Umbilical cord (tissue), 2 donors: ENCODE data around the gene MT1H. TPM values are rescaled to one million over a fixed set of nuclear protein-coding genes. Genes with fewer than 3 reads are reported as not detected.
"Not testable (repeated sequence)": the region's sequence is repeated elsewhere in the genome, so short reads cannot be mapped to it uniquely, and the experiment has no call there.

Experiments used
- DNase-seq: peaks from one replicate; pipeline ENCODE4 v3.0.0-alpha.2; 2015; ENCODE audit warnings: low spot score
- total RNA-seq: library from RNA; depleted of rRNA; stranded (reverse); fragments of >200 nt; gene quantifications from one replicate; pipeline ENCODE4 v1.2.3, GENCODE V29; 2014; ENCODE audit warnings: low replicate concordance; ENCODE audit not compliant: insufficient read depth

Gene MT1H
- total RNA-seq = 13.0 TPM

DNA sequence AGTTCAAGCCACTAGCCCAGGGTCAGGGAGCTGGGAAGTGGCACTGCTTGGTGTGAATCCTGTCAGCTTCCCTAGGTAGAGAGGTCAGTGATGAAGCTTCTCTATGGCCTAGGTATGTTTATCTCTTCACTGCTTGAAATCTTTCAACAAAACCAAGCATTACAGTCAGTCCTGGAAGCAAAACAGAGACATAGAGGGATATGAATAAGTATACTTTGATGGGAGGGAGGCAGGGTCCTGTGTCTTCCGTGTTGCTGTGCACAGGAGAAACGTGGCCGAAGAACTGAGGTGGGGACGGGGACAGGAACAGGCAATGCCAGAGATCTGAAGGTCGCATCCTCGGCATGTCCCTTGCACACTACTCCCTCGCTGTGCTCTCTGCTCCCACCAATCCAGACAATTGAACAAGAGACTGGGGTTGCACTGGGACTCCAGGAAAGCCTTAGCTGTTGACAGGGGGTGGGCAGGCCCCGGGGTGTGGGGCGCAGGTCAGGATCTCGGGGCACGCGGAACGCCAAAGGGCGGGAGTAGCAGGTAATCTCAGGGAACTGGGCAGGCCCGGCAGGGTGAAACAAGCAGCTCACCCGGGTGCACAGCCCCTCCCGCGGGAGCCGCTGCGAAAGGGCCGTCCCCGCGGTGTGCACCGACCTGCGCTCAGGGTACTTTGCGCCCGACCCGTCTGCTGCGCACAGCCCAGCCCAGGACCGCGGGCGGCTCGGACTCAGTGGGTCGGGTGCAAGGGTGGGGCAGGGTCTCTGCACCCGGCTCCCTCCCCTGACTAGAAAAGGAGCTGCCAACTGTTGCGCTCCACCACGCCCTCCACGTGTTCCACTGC lies at the start of gene MT1H:
TSS of gene MT1H (plus strand) at position 810 of the 835 bp plus-strand sequence. CDS start 71 bp downstream, outside the sequence.
- DNase-seq = no peak

DNA sequence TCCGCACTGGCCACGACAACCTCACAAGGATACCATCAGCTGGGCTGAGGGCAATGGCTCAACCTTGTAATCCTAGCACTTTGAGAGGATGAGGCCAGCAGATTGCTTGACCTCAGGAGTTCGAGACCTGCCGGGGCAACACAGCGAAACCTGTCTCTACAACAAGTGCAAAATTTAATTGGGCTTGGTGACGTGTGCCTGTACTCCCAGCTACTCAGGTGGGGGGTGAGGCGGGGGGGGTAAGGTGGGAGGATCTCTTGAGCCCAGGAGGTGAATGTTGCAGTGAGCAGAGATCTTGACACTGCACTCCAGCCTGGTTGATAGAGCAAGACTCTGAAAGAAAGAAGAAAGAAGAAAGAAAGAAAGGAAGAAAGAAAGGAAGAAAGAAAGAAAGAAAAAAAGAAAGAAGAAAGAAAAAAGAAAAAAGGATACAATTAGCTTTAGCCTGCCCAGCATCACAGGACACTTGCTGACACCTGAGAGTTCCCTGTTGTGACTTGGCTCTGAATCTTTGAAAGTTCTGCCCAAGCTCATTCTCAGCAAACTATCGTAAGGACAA lies 49.2 kb upstream of the MT1H start:
- no peak for DNase-seq

DNA sequence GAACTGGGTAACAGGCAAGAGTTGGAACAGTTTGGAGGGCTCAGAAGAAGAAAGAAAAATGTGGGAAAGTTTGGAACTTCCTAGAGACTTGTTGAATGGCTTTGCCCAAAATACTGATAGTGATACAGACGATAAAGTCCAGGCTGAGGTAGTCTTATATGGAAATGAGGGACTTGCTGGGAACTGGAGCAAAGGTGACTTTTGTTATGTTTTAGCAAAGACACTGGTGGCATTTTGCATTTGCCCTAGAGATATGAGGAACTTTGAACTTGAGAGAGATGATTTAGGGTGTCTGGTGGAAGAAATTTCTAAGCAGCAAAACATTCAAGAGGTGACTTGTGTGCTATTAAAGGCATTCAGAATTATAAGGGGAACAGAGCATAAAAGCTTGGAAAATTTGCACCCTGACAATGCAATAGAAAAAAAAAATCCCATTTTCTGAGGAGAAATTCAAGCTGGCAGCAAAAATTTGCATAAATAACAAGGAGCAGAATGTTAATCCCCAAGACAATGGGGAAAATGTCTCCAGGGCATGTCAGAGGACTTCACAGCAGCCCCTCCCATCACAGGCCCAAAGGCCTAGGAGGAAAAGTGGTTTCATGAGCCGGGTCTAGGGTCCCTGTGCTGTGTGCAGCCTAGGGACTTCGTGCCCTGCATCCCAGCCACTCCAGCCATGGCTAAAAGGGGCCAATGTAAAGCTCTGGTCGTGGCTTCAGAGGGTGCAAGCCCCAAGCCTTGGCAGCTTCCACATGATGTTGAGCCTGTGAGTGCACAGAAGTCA lies 47.8 kb upstream of the MT1H start:
- not testable (repeated sequence) for DNase-seq

DNA sequence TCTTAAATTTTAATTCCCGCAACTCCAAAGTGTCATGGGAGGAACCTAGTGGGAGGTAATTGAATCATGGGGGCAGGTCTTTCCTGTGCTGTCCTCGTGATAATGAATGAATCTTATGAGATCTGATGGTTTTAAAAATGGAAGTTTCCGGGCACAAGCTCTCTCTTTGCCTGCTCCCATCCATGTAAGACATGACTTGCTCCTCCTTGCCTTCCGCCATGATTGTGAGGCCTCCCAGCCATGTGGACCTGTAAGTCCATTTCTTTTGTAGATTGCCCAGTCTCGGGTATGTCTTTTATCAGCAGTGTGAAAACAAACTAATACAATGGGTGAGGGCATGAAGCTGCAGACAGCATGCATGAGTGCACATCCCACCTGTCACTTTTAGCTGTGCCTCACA lies 46.4 kb upstream of the MT1H start:
- not testable (repeated sequence) for DNase-seq

DNA sequence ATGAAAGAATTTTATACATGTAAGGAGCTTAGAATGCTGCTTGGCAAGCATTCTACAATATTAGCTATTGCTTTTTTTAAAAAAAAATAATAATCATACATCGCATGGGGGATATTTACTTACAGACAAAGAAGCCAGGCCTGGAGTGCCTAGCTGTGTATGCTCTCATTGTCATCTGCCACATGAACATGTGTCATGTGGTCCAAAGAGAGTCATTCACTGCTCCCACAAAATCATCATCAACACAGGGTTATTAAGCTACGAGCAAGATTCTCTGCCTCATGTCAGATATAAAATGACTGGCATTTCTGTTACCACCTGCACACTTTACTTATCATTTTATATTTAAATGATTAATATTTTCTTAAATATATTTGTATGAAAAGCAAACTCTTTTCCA lies 46.0 kb upstream of the MT1H start:
- DNase-seq = no peak

DNA sequence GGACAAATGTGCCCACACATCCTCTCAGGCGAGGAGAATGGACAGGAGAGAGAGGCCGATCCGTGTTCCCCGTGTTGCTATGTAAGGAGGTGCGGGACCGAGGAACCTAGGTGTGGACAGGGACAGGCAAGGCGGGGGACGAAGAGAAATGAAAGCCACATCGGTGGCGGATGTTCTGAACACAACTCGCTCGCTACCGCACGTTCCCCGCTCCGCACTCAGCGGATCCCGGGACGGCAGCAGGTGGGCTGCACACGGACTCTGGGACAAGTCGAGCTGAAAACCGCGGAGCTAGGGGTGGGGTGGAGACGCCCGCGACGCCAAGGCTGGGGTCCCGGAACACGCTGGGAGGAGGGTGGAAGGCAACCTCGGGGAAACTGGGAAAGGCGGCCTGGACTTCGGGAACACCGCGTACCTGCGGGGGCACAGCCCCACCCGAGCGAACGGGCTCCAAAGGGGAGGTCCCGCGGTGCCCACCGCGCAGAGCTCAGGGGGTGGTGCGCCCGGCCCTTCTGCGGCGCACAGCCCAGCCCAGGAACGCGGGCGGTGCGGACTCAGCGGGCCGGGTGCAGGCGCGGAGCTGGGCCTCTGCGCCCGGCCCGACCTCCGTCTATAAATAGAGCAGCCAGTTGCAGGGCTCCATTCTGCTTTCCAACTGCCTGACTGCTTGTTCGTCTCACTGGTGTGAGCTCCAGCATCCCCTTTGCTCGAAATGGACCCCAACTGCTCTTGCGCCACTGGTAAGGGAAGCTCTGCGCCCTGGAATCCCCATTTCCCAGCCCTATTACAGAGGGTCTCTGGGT lies 44.3 kb upstream of the MT1H start, which contains the start of gene MT1E:
TSS of gene MT1E (plus strand) at position 642 of the 803 bp plus-strand sequence. CDS start at position 713, 71 bp downstream.
- peak; percentile 81 for DNase-seq

DNA sequence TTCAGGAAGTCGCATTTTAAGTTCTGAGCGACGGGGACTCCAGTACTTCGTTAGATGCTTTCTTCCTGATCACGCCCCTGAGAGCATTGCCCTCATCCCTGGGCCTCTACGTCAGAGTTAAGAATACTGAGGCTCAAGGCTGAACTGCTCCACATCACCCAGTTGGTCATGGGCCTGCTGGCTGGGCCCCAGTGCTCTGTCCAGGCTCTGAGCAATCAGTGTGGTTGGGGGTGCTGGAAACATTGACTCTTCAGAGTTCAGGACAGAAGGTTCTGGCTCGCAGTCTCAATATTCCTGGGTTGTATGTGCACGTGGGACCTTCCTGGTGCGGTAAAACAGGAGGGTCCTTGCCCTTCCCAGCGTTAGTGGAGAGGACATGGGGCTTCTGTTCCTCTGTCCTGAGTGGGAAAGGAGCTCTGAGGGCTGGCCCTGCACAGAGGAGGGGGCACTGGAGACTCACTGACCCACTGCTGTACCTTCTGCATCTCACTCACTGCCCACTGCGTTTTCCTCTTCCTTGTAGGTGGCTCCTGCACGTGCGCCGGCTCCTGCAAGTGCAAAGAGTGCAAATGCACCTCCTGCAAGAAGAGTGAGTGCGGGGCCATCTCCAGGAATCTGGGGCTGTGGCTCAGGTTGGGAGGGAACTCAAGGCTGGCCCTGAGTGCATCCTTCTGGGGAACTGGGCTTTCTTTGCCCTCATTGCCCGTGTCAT lies 43.5 kb upstream of the MT1H start:
- DNase-seq = peak; percentile 82

DNA sequence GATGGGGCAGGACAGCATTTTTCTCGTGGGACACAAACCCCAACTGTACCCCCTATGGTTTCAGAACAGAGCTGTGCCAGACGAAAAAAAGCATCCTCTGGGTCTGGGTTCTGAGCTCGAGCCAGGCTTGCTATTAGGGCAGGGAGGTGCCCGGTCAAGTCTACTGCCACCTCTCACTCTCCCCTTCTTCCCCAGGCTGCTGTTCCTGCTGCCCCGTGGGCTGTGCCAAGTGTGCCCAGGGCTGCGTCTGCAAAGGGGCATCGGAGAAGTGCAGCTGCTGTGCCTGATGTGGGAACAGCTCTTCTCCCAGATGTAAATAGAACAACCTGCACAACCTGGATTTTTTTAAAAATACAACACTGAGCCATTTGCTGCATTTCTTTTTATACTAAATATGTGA lies 42.9 kb upstream of the MT1H start:
- DNase-seq = no peak

DNA sequence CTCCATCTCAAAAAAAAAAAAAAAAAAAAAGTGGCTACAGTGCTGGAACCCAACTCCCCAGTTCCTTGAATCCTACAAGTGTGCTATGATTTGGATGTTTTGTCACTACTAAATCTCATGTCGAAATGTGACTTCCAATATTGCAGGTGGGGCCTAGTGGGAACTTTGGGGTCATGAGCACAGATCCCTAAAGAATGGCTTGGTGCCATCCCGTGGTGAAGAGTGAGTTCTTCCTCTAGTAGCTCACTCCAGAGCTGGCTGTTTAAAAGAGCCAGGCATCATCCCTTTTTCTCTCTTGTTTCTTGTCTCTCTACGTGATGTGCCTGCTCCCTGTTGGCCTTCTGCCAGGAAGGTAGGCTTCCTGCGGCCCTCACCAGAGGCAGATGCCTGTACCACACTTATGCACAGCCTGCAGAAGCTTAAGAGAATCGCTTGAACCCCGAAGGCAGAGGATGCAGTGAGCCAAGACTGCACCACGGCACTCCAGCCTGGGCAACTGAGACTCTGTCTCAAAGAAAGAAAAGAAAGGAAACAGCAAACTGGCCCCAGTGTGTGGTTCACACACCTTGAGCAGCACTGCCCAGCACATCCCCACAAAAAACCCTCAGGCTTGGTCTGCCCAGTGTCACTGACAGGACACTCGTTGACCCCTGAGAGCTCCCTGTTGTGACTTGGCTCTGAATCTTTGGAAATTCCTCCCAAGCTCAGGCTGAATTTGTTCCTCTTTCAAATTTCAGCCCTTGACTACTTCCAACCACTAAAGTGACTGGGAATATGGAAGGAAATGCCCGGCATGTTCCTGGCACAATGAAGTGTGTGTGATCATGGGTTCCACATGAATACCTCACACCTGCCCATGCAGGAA lies 40.9 kb upstream of the MT1H start:
- DNase-seq = no peak

DNA sequence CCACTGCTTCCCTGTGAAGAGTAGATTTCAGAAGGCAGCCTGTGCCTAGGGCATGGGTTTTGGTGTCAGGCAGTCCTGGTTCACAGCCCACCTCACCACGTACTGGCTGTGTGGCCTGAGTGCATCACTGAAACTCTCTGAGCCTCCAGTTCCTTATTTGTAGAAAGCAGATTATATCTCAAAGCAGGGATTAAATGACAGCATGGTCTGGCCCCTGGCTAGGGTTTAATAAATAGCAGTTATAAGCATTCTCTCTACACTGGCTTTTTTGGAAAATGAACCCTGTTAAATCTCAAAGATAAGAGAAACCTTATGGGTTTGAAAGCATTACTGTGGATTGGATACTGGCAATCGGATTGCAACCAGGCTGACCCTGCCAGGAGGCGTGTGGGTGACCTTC lies 40.1 kb upstream of the MT1H start:
- DNase-seq = peak; percentile 85

DNA sequence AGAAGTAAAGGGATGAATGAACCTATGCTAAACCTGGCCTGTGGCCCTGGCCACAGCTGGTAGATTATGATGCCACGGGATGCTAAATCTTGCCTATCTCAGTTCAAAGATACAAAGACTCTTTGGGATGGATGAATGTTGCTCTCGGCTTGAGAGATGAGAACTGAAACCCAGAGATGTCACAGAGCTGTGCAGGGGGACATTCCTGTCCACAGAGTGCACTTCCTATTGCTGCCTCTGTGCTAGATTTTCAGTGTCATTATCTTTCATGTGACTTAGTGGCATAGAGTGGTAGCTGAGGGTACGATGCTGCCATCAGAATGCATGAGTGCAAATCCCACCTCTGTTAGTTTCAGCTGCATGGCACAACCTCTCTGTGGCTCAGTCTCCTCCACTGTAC lies 39.5 kb upstream of the MT1H start:
- no peak for DNase-seq

DNA sequence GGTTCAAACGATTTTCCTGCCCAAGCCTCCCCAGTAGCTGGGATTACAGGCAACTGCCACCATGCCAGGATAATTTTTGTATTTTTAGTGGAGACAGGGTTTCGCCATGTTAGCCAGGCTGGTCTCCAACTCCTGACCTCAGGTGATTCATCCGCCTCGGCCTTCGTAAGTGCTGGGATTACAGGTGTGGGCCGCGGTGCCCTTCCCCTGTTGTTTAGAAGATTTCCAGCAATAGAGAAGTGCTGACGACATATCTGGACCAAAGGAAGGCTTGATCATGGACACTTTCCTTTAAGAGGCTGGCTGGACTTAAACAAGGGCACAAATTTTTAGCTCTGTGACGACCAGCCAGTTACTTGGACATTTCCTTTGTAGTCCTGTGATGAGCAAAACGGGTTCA lies 38.4 kb upstream of the MT1H start:
- DNase-seq = no peak

DNA sequence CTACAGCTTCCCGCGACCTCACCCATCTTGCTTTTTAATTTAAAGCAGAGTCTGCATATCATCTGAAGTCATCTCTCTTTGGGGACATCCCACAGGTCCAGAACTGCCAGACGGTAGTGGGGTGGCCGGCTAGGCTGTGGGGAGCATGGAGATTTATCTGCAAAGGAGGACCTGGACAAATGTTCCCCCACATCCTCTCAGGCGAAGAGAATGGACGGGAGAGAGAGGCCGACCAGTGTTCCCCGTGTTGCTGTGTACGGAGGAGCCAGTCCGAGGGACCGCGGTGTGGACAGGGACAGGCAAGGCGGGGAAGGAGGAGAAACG lies 37.8 kb upstream of the MT1H start:
- DNase-seq = no peak

DNA sequence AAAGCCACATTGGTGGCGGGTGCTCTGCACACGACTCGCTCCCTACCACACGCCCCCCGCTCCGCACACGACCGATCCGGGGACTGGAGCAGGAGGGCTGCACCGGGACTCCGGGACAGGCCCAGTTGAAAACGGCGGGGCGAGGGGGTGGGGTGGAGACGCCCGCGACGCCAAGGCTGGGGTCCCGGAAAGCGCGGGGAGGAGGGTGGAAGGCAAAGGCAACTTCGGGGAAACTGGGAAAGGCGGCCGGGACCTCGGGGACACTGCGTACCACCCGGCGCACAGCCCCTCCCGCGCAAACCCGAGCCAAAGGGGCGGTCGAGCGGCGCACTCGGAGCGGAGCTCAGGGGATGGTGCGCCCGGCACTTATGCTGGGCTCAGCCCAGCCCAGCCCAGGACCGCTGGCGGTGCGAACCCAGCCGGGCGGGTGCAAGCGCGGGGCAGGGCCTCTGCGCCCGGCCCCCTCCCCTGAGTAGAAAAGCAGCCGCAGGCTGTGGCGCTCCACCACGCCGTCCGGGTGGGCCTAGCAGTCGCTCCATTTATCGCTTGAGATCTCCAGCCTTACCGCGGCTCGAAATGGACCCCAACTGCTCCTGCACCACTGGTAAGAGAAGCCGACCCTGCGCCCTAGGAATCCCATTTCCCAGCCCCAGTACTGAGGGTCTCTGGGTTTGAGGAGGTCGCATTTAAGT lies 37.3 kb upstream of the MT1H start, which contains the start of gene MT1M:
TSS of gene MT1M (plus strand) at position 504 of the 692 bp plus-strand sequence. CDS start at position 577, 73 bp downstream.
- DNase-seq = no peak

DNA sequence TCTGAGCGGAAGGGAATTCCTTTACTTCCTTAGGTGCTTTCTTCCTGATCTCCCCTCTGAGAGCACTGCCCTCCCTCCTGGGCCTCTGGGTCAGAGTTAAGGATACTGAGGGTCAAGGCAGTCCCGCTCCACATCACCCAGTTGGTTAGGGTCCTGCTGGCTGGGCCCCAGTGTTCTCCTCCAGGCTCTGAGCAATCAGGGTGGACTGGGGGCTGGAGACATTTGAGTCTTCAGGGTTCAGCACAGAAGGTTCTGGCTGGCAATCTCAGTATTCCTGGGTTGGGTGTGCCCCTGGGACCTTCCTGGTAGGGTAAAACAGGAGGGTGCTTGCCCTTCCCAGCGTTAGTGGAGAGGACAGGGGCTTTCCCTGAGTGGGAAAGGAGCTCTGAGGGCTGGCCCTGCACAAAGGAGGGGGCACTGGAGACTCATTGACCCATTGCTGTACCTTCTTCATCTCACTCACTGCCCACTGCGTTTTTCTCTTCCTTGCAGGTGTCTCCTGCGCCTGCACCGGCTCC lies 36.7 kb upstream of the MT1H start:
- no peak for DNase-seq

DNA sequence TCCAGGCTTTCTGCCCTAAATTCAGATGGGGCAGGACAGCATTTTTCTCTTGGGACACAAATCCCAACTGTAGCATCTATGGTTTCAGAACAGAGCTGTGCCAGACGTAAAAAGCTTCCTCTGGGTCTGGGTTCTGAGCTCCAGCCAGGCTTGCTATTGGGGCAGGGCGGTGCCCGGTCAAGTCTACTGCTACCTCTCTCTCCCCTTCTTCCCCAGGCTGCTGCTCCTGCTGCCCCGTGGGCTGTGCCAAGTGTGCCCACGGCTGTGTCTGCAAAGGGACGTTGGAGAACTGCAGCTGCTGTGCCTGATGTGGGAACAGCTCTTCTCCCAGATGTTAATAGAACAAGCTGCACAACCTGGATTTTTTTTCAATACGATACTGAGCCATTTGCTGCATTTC lies 36.1 kb upstream of the MT1H start:
- no peak for DNase-seq

DNA sequence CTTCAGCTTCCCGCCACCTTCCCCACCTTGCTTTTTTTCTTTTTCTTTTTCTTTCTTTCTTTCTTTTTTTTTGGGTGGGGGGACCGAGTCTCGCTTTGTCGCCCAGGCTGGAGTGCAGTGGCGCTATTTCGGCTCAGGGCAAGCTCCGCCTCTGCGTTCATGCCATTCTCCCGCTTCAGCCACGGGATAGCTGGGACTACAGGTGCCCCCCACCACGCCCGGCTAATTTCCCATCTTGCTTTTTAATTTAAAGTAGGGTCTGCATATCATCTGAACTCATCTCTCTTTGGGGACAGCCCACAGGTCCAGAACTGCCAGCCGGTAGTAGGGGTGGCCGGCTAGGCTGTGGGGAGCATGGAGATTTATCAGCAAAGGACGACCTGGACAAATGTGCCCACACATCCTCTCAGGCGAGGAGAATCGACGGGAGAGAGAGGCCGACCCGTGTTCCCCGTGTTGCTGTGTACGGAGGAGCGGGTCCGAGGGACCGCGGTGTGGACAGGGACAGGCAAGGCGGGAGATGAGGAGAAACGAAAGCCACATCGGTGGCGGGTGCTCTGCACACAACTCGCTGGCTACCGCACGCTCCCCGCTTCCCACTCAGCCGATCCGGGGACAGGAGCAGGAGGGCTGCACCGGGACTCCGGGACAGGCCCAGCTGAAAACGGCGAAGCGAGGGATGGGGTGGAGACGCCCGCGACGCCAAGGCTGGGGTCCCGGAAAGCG lies 34.7 kb upstream of the MT1H start:
- DNase-seq = no peak

DNA sequence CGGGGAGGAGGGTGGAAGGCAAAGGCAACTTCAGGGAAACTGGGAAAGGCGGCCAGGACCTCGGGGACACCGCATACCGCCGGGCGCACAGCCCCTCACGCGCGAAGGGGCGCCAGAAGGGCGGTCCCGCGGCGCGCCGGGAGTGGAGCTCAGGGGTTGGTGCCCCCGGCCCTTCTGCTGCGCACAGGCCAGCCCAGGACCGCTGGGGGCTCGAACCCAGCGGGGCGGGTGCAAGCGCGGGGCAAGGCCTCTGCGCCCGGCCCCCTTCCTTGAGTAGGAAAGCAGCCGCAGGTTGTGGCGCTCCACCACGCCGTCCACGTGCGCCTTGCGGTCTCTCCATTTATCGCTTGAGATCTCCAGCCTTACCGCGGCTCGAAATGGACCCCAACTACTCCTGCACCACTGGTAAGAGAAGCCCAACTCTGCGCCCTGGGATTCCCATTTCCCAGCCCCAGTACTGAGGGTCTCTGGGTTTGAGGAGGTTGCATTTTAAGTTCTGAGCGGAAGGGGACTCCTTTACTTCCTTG lies 34.1 kb upstream of the MT1H start:
- DNase-seq = no peak
